ENCODE results near the gene ZNF595. TPM values are rescaled to one million over a fixed set of nuclear protein-coding genes. Genes with fewer than 3 reads are reported as not detected.

The ZNF595 gene
- total RNA-seq, 1 experiment from 2014 or later: 12.5 TPM

DNA sequence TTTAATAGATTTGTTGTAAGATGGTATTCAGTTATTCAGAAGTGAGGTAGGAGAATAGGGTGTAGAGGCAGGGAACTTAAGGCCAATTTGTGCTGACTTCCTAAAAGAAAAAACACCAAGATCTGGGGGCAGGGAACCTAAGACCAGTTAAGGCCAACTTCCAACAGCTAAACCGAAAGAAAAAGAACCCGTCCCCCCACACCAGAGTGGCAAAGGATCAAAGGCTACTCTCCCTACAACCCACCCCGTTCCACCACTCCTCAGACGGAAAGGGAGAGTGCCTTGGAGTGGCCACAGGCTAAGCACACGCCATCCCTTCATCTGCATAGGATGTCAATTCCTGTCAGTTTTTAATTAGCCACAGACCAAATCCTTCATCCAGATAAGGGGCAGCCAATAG lies 67.5 kb downstream of the ZNF595 start:
- Mint-ChIP-seq H3K4me3 (no peak overlapping the region), H3K4me1 (peaks cover 1 to 5% of the 10 kb centered on the region in 2 experiments), H3K27me3 (ENCODE audit: low read depth) (peaks cover 2% of the 10 kb centered on the region; the same call in 1 of the 2 replicates), H3K27ac (no peak overlapping the region), H3K9me3 (peaks cover 68 to 76% of the 10 kb centered on the region in 2 experiments), H3K36me3 (ENCODE audit: insufficient read depth in 1 of 3, low read depth in 3 of 3) (peaks cover 8 to 23% (median 10%) of the 10 kb centered on the region in 3 experiments)
- H3K56ac ChIP-seq (ENCODE audit: insufficient read length, low read depth, low read length): no peak overlapping the region
- H3K27ac ChIP-seq (ENCODE audit: insufficient read length, low read depth, low read length): no peak overlapping the region
- H2AK5ac ChIP-seq (ENCODE audit: insufficient read length, low read length): no peak overlapping the region
- no peak overlapping the region for H3K4ac ChIP-seq (ENCODE audit: low read depth, low read length)
- no peaks in the 10 kb centered on the region for H3K9me3 ChIP-seq (ENCODE audit: control insufficient read depth, low read depth, low read length)
- no peak overlapping the region for H3K9ac ChIP-seq (ENCODE audit: extremely low read depth, insufficient read length, low read length)
- no peak overlapping the region for H2AFZ ChIP-seq (ENCODE audit: low read length)
- peaks cover 8% of the 10 kb centered on the region; the same call in 1 of the 2 replicates for H3K79me2 ChIP-seq (ENCODE audit: insufficient read depth, low read length)
- no peak overlapping the region for H2BK12ac ChIP-seq (ENCODE audit: insufficient read length, low read depth, low read length)
- no CpG with 5 or more reads among the region's 5 CpGs for WGBS (ENCODE audit: extremely low coverage, insufficient read length, low lambda C conversion rate)
- H3K23me2 ChIP-seq (ENCODE audit: insufficient read length, low read depth, low read length, poor library complexity, severe bottlenecking): peaks cover 6% of the 10 kb centered on the region
- no peak overlapping the region for H3K4me2 ChIP-seq (ENCODE audit: insufficient read depth, insufficient read length, low read length)
- no peak overlapping the region for H3K23ac ChIP-seq (ENCODE audit: insufficient read length, low read depth, low read length)
- no peak overlapping the region for H2BK15ac ChIP-seq (ENCODE audit: low read depth, low read length)
- H4K20me1 ChIP-seq (ENCODE audit: control insufficient read depth, insufficient read depth, insufficient read length): no peaks in the 10 kb centered on the region
- no peak overlapping the region for H4K8ac ChIP-seq (replicated peaks; ENCODE audit: insufficient read length, low read depth, low read length)
- H4K5ac ChIP-seq (ENCODE audit: insufficient read length, low read depth, low read length): no peak overlapping the region
- H2BK20ac ChIP-seq (ENCODE audit: low read depth, low read length, poor library complexity, severe bottlenecking): no peak overlapping the region
- no peak overlapping the region for H3T11ph ChIP-seq (ENCODE audit: low read length)
- H4K91ac ChIP-seq (ENCODE audit: insufficient read length, low read depth, low read length): no peak overlapping the region
- no peak overlapping the region for H2BK5ac ChIP-seq (ENCODE audit: insufficient read length, low read length)
- H3K79me1 ChIP-seq (ENCODE audit: insufficient read depth, low read depth, low read length, poor library complexity, severe bottlenecking): no peaks in the 10 kb centered on the region
- no peak overlapping the region for H3K18ac ChIP-seq (ENCODE audit: insufficient read length, low read depth, low read length)
- DNase-seq: no peak
- H3K14ac ChIP-seq (ENCODE audit: insufficient read depth, low read length): no peak overlapping the region
- H2BK120ac ChIP-seq (ENCODE audit: low read depth, low read length, poor library complexity, severe bottlenecking): no peak overlapping the region
- no peak for TF ChIP-seq CTCF (conservative IDR thresholded peaks at IDR 0.05)
- no peaks in the 10 kb centered on the region for H3K27me3 ChIP-seq (ENCODE audit: insufficient read depth, low read length)
- no peaks in the 10 kb centered on the region for H3K4me1 ChIP-seq (ENCODE audit: insufficient read depth, low read length)

Measured in H9 (cell line).